HepG2 (cell line): ENCODE results near the gene RABEP2. TPM values are rescaled to one million over a fixed set of nuclear protein-coding genes. Genes with fewer than 3 reads are reported as not detected.

ENCODE experiments used
- CERS6 ChIP-seq: sonication (generic); formaldehyde crosslinking; IDR thresholded peaks from 2 replicates; pipeline ENCODE4 v1.5.0; 2020; ENCODE audit warnings: missing genetic modification reagents
- GABPB1 ChIP-seq: IDR thresholded peaks from 2 replicates; pipeline ENCODE4 v1.6.1; 2016; ENCODE audit warnings: mild to moderate bottlenecking, missing genetic modification reagents, moderate library complexity, missing compliant biosample characterization
- MXD4 ChIP-seq: IDR thresholded peaks from 2 replicates; pipeline ENCODE4 v1.6.1; 2016; ENCODE audit warnings: mild to moderate bottlenecking, missing biosample characterization, missing genetic modification reagents
- POGZ ChIP-seq: sonication (generic); formaldehyde crosslinking; IDR thresholded peaks from 2 replicates; pipeline ENCODE4 v1.4.0; 2020; ENCODE audit warnings: mild to moderate bottlenecking, missing genetic modification reagents
- SP5 ChIP-seq: IDR thresholded peaks from 2 replicates; pipeline ENCODE4 v1.6.1; 2016; ENCODE audit warnings: low read depth, borderline replicate concordance
- STAG1 ChIP-seq: sonication (generic); formaldehyde crosslinking; IDR thresholded peaks from 2 replicates; pipeline ENCODE4 v1.4.0; 2020; ENCODE audit warnings: missing genetic modification reagents
- XRCC5 ChIP-seq: fragments of 200-400 bp; formaldehyde crosslinking; optimal IDR thresholded peaks from 2 replicates; pipeline ENCODE3; 2017; ENCODE audit warnings: mild to moderate bottlenecking, low read length
- ZNF646 ChIP-seq: sonication (generic); formaldehyde crosslinking; IDR thresholded peaks from 2 replicates; pipeline ENCODE4 v1.9.0; 2021; ENCODE audit warnings: mild to moderate bottlenecking, missing genetic modification reagents
- polyA plus RNA-seq, 8 experiments: library from polyadenylated mRNA; depleted of rRNA in 3 of 8; stranded (reverse) in 7 of 8; unstranded in 1 of 8; fragments of >200 nt; fragmentation: Illumina TruSeq in 4 of 8; extraction: Trizol in 4 of 8; gene quantifications; 2 replicates each; pipeline versions ENCODE4 v1.2.1 to v1.2.3, GENCODE V29; 2011 to 2016; ENCODE audit warnings: low read depth in 4 of 8, missing spikeins in 1 of 8, mixed read lengths in 1 of 8; ENCODE audit not compliant: insufficient read depth in 1 of 8
- total RNA-seq, 5 experiments: library from RNA; depleted of rRNA; stranded (reverse); fragments of >200 nt; fragmentation: Illumina TruSeq; extraction: Trizol; gene quantifications; 2 replicates each; pipeline ENCODE4 v1.2.3, GENCODE V29; 2016; ENCODE audit warnings: low read depth in 1 of 5
- TF ChIP-seq, protein P1 (sequence below): IDR thresholded peaks from 2 replicates; pipeline ENCODE4 v1.6.1; 2018; ENCODE audit warnings: missing genetic modification reagents
- TF ChIP-seq, protein P2 (sequence below): sonication (generic); formaldehyde crosslinking; IDR thresholded peaks from 2 replicates; pipeline ENCODE4 v1.4.0; 2020; ENCODE audit warnings: missing genetic modification reagents
- TF ChIP-seq, protein P3 (sequence below): sonication (generic); formaldehyde crosslinking; IDR thresholded peaks from 2 replicates; pipeline ENCODE4 v1.9.0; 2022; ENCODE audit warnings: low read depth, missing genetic modification reagents
- TF ChIP-seq, protein P4 (sequence below): sonication (generic); formaldehyde crosslinking; IDR thresholded peaks from 2 replicates; pipeline ENCODE4 v1.4.0; 2020; ENCODE audit warnings: mild to moderate bottlenecking, missing genetic modification reagents
- TF ChIP-seq, protein P5 (sequence below): sonication (generic); formaldehyde crosslinking; IDR thresholded peaks from 2 replicates; pipeline ENCODE4 v1.8.0; 2023; ENCODE audit warnings: mild to moderate bottlenecking, missing genetic modification reagents

RABEP2 gene
- total and polyA plus RNA-seq, 2 of the 13 experiments (the other 11 are each of a cell fraction or from before 2014, with no cell fraction given), result 10.8 to 18.4 TPM

DNA sequence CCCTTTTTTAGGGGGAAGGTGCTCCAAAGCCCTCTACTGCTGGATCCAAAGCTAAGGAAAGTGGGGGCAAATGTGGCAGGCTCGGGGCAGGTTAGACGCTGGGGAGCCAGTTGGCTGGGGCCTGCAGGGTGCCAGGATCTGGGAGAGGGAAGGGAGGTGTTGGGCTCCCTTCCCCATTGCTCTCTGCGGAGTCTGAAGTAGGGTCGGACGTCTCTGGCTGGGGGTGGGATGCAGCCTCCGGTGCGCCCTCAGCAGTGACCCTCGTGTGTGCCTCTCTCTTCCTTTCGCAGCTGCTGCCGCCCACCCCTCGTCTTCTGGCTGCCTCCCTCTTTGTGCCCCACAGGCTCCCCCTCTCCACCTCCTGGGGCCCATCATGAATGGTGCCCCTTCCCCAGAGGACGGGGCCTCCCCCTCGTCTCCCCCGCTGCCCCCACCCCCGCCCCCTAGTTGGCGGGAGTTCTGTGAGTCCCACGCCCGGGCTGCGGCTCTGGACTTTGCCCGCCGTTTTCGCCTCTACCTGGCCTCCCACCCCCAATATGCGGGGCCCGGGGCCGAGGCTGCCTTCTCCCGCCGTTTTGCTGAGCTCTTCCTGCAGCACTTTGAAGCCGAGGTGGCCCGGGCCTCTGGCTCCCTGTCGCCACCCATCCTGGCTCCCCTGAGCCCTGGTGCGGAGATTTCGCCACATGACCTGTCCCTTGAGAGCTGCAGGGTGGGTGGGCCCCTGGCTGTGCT lies 59.1 kb downstream of the RABEP2 start (continued):
- TF ChIP-seq, protein P1, sequence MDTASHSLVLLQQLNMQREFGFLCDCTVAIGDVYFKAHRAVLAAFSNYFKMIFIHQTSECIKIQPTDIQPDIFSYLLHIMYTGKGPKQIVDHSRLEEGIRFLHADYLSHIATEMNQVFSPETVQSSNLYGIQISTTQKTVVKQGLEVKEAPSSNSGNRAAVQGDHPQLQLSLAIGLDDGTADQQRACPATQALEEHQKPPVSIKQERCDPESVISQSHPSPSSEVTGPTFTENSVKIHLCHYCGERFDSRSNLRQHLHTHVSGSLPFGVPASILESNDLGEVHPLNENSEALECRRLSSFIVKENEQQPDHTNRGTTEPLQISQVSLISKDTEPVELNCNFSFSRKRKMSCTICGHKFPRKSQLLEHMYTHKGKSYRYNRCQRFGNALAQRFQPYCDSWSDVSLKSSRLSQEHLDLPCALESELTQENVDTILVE (CRISPR knock-in tag), result peak; percentile 52; the same call in 1 of the 2 replicates
- TF ChIP-seq, protein P2, sequence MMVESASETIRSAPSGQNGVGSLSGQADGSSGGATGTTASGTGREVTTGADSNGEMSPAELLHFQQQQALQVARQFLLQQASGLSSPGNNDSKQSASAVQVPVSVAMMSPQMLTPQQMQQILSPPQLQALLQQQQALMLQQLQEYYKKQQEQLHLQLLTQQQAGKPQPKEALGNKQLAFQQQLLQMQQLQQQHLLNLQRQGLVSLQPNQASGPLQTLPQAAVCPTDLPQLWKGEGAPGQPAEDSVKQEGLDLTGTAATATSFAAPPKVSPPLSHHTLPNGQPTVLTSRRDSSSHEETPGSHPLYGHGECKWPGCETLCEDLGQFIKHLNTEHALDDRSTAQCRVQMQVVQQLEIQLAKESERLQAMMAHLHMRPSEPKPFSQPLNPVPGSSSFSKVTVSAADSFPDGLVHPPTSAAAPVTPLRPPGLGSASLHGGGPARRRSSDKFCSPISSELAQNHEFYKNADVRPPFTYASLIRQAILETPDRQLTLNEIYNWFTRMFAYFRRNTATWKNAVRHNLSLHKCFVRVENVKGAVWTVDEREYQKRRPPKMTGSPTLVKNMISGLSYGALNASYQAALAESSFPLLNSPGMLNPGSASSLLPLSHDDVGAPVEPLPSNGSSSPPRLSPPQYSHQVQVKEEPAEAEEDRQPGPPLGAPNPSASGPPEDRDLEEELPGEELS (CRISPR knock-in tag), result no peak
- TF ChIP-seq MXD4 (CRISPR knock-in tag) (no peak), CERS6 (CRISPR knock-in tag) (no peak), STAG1 (CRISPR knock-in tag) (no peak), ZNF646 (CRISPR knock-in tag) (0 out of 2 replicates have a peak, but pooled peaks have one; percentile 12), SP5 (CRISPR knock-in tag) (0 out of 2 replicates have a peak, but pooled peaks have one; percentile 19), POGZ (CRISPR knock-in tag) (no peak), XRCC5 (no peak), GABPB1 (CRISPR knock-in tag) (peak; percentile 75; the same call in 1 of the 2 replicates)
- TF ChIP-seq, protein P3, sequence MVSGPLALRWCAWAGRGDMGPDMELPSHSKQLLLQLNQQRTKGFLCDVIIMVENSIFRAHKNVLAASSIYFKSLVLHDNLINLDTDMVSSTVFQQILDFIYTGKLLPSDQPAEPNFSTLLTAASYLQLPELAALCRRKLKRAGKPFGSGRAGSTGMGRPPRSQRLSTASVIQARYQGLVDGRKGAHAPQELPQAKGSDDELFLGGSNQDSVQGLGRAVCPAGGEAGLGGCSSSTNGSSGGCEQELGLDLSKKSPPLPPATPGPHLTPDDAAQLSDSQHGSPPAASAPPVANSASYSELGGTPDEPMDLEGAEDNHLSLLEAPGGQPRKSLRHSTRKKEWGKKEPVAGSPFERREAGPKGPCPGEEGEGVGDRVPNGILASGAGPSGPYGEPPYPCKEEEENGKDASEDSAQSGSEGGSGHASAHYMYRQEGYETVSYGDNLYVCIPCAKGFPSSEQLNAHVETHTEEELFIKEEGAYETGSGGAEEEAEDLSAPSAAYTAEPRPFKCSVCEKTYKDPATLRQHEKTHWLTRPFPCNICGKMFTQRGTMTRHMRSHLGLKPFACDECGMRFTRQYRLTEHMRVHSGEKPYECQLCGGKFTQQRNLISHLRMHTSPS, result no peak
- TF ChIP-seq, protein P4, sequence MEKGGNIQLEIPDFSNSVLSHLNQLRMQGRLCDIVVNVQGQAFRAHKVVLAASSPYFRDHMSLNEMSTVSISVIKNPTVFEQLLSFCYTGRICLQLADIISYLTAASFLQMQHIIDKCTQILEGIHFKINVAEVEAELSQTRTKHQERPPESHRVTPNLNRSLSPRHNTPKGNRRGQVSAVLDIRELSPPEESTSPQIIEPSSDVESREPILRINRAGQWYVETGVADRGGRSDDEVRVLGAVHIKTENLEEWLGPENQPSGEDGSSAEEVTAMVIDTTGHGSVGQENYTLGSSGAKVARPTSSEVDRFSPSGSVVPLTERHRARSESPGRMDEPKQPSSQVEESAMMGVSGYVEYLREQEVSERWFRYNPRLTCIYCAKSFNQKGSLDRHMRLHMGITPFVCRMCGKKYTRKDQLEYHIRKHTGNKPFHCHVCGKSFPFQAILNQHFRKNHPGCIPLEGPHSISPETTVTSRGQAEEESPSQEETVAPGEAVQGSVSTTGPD (CRISPR knock-in tag), result no peak
- TF ChIP-seq, protein P5, sequence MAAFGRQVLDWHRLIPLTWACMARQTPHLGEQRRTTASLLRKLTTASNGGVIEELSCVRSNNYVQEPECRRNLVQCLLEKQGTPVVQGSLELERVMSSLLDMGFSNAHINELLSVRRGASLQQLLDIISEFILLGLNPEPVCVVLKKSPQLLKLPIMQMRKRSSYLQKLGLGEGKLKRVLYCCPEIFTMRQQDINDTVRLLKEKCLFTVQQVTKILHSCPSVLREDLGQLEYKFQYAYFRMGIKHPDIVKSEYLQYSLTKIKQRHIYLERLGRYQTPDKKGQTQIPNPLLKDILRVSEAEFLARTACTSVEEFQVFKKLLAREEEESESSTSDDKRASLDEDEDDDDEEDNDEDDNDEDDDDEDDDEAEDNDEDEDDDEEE (CRISPR knock-in tag), result no peak
